ENCODE data around the gene ADAMTS2. TPM values are rescaled to one million over a fixed set of nuclear protein-coding genes. Genes with fewer than 3 reads are reported as not detected.

ADAMTS2 gene
- total and polyA plus RNA-seq, 4 donors, result 12.5 to 27.1 (median 19.7) TPM

DNA sequence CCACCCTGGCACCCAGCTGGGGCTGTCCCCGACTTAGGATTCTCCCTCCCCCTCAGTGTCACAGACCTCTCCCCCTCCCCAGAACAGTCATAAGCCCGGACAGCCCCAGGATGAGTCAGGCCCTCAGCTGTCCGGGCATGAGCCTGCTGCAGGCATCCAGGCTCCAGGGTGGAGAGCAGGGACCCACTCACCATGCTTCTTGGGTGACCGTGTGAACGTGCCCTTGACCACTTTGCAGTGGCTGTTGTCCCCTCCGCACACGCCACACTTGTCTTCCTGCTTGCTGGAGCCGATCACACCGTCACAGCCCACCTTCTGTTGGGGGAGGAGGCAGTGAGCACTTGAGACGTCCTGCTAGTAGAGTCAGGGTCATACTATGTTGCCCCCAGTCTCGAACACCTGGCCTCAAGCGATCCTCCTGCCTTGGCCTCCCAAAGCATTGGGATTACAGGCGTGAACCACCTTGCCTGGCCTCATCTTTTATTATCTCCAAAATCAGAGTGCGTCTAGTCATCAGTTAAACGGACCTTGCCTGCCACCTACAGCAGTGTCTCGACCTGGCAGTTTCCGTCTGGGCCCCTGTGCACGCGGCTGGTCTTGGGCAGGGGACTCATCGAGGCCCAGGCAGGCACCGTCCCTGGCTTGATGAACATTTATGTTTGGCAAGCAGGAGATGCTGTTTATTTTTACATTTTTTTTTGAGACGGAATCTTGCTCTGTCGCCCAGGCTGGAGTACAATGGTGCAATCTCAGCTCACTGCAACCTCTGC is 212.5 kb downstream of the ADAMTS2 start:
- 91% methylated on average over 22 of the region's 23 CpGs for WGBS (ENCODE audit: insufficient coverage)
- peaks cover 40% of the 10 kb centered on the region for H3K36me3 ChIP-seq (ENCODE audit: control insufficient read depth, insufficient read depth, low read length)
- DNase-seq (ENCODE audit: low read depth in 4 of 6, low spot score in 6 of 6), result no peak
- H3K27me3 ChIP-seq (ENCODE audit: control insufficient read depth, insufficient read depth, low read length), result no peaks in the 10 kb centered on the region
- H3K27ac ChIP-seq (ENCODE audit: low read depth, low read length), result no peak overlapping the region
- no peak overlapping the region for H3K4me3 ChIP-seq (ENCODE audit: low read depth, low read length)
- peaks cover 5% of the 10 kb centered on the region for H3K4me1 ChIP-seq (ENCODE audit: control insufficient read depth, insufficient read depth, low read length)
- no peaks in the 10 kb centered on the region for H3K9me3 ChIP-seq (ENCODE audit: control insufficient read depth, insufficient read depth, low read length)

DNA sequence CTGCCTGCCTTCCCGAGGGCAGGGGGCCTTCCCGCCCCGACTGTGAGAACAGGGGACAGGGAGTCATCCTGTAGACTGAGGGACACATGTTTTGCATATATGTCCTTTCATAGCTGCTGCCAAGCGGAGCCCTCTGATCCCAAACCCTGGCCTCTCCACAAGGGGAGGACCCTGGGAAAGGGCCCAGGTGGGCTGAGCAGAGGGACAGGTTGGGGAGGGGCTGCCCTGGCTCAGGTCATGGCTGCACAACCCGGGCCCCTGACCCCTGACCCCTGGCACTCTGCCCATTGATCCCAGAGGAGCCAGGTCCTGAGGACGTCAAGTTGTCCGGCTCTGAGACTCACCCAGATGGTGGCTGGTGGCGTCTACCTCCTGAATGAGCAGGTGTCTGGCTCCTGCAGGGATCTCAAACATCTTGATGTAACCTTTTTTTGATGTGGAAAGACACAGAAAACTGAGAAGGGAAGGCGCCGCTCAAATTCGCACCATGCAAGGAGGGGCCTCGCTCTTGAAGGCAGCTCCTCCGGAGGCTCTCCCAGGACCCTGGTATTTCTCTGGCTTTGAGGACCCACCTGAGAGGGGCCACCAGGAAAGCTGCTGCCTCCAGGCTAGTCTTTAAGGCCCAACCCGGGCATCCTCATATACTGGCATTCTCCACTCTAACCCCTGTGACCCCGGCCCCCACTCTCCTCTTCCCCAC is 213.2 kb downstream of the ADAMTS2 start:
- 81% methylated on average over 11 of the region's 15 CpGs for WGBS (ENCODE audit: insufficient coverage)
- DNase-seq (ENCODE audit: low read depth in 4 of 6, low spot score in 6 of 6), result no peak

DNA sequence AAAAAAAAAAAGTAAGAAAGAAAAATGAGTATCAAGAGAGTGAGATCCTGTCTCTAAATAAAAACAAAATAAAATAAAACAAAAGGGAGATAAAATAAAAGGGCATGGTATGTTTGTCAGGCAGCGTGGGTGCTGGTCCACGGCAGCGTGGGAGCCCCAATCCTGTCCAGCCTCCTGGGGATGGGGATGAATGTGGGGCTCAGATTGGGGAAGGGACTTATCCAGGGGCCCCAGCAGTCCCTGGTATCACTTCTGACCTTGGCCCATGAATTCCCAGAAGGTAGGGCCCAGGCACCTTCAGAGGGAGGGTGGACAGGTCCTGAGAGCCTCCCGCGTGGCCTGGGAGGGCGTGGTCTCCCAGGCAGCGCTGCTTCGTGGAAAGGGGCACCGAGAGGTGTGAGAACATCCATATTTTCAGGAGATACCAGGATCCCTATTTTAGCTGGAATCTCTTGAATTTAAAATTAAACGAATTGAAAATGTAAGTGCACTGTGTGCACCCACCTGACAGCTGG is 213.9 kb downstream of the ADAMTS2 start:
- Histone ChIP-seq H3K4me3 (ENCODE audit: low read depth, low read length) (no peak overlapping the region), H3K27ac (ENCODE audit: low read depth, low read length) (no peak overlapping the region), H3K36me3 (ENCODE audit: control insufficient read depth, insufficient read depth, low read length) (peaks cover 50% of the 10 kb centered on the region), H3K4me1 (ENCODE audit: control insufficient read depth, insufficient read depth, low read length) (no peaks in the 10 kb centered on the region), H3K9me3 (ENCODE audit: control insufficient read depth, insufficient read depth, low read length) (no peaks in the 10 kb centered on the region), H3K27me3 (ENCODE audit: control insufficient read depth, insufficient read depth, low read length) (no peaks in the 10 kb centered on the region)
- 95% methylated on average over 9 of the region's 10 CpGs for WGBS (ENCODE audit: insufficient coverage)
- no peak for DNase-seq (ENCODE audit: low read depth in 4 of 6, low spot score in 6 of 6)

More for the DNA sequence above, 213.2 kb downstream of the ADAMTS2 start:
- Histone ChIP-seq H3K4me1 (ENCODE audit: control insufficient read depth, insufficient read depth, low read length) (peaks cover 1% of the 10 kb centered on the region), H3K36me3 (ENCODE audit: control insufficient read depth, insufficient read depth, low read length) (peaks cover 43% of the 10 kb centered on the region), H3K9me3 (ENCODE audit: control insufficient read depth, insufficient read depth, low read length) (no peaks in the 10 kb centered on the region), H3K27me3 (ENCODE audit: control insufficient read depth, insufficient read depth, low read length) (no peaks in the 10 kb centered on the region), H3K27ac (ENCODE audit: low read depth, low read length) (no peak overlapping the region), H3K4me3 (ENCODE audit: low read depth, low read length) (no peak overlapping the region)

DNA sequence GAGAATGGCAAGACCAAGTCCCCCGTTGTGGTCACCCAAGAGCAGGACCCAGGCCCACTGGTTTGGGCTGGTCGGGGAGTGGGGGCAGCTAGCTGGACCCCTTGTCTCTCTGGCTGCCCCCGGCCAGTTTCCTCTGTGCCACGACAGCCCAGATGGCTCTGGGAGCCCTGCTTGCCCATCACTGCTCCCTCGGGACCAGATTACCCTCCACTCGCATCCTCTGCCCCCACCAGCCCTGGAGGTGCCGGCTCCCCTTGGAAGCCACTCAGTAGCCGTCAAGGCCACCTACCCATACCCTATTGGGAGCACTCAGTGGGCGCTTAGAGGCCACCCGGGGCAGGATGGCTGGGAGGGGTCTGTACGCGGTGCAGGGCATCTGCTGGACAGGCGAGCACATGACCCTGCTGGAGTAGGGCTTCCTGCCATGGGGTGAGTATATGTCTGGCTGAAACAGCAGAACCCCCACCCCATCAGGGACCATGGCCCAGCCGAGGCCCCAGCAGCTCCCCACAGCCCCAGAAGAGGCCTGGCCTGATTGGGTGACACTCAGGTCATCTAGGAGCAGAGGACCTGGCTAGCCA is 215.1 kb downstream of the ADAMTS2 start:
- no peak for DNase-seq (ENCODE audit: low read depth in 4 of 6, low spot score in 6 of 6)
- Histone ChIP-seq H3K9me3 (ENCODE audit: control insufficient read depth, insufficient read depth, low read length) (no peaks in the 10 kb centered on the region), H3K4me1 (ENCODE audit: control insufficient read depth, insufficient read depth, low read length) (no peaks in the 10 kb centered on the region), H3K4me3 (ENCODE audit: low read depth, low read length) (no peak overlapping the region), H3K36me3 (ENCODE audit: control insufficient read depth, insufficient read depth, low read length) (peaks cover 51% of the 10 kb centered on the region), H3K27me3 (ENCODE audit: control insufficient read depth, insufficient read depth, low read length) (no peaks in the 10 kb centered on the region), H3K27ac (ENCODE audit: low read depth, low read length) (no peak overlapping the region)
- WGBS (ENCODE audit: insufficient coverage), result 90% methylated on average over 9 of the region's 14 CpGs

DNA sequence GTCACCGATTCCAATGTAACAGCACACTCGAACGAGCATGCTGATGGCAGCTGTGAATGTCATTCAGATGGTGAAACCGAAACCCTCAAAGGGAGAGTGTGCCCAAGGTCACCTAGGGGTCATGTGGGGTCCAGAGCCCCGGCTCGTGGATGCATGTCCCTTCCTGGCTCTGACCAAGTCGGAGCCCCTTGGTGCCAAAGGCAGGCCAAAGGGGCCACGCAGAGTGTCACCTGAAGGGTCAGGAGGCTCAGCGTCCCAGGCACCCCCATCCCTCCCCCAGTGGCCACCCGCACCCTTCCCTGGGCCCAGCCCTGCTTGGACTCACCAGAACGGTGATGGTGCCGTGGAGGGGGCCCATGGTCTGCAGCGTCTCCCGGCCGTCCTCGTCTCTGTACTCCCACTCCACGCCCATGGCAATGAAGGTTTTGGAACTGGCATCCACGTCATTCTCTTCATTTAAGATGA is 215.6 kb downstream of the ADAMTS2 start:
- WGBS (ENCODE audit: insufficient coverage), result 84% methylated on average over 18 of the region's 18 CpGs
- Histone ChIP-seq H3K36me3 (ENCODE audit: control insufficient read depth, insufficient read depth, low read length) (peaks cover 57% of the 10 kb centered on the region), H3K4me1 (ENCODE audit: control insufficient read depth, insufficient read depth, low read length) (no peaks in the 10 kb centered on the region), H3K27ac (ENCODE audit: low read depth, low read length) (no peak overlapping the region), H3K4me3 (ENCODE audit: low read depth, low read length) (no peak overlapping the region), H3K27me3 (ENCODE audit: control insufficient read depth, insufficient read depth, low read length) (no peaks in the 10 kb centered on the region), H3K9me3 (ENCODE audit: control insufficient read depth, insufficient read depth, low read length) (no peaks in the 10 kb centered on the region)
- no peak for DNase-seq (ENCODE audit: low read depth in 4 of 6, low spot score in 6 of 6)

DNA sequence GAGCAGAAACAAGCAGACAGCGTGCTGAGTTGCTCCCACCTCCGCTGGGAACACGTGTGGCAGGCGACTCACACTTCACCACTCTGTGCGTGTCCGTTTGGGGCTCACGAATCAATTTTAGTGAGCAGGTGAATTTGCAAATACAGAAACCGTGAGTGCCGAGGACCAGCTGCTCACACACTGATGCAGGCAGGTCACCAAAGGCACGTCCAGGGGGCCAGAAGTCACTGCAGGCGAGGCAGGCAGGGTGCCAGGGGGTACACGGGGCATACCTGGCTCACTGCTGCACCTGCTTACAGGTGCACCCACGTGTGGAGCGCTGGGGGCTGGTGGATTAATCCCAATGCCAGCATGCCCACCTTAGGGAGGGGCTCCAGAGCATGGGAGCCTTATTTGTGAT is 216.3 kb downstream of the ADAMTS2 start:
- no peaks in the 10 kb centered on the region for H3K27me3 ChIP-seq (ENCODE audit: control insufficient read depth, insufficient read depth, low read length)
- H3K27ac ChIP-seq (ENCODE audit: low read depth, low read length), result no peak overlapping the region
- H3K4me3 ChIP-seq (ENCODE audit: low read depth, low read length), result no peak overlapping the region
- DNase-seq (ENCODE audit: low read depth in 4 of 6, low spot score in 6 of 6), result no peak
- no peaks in the 10 kb centered on the region for H3K9me3 ChIP-seq (ENCODE audit: control insufficient read depth, insufficient read depth, low read length)
- H3K4me1 ChIP-seq (ENCODE audit: control insufficient read depth, insufficient read depth, low read length), result no peaks in the 10 kb centered on the region
- WGBS (ENCODE audit: insufficient coverage), result 94% methylated on average over 14 of the region's 14 CpGs
- H3K36me3 ChIP-seq (ENCODE audit: control insufficient read depth, insufficient read depth, low read length), result peaks cover 63% of the 10 kb centered on the region

DNA sequence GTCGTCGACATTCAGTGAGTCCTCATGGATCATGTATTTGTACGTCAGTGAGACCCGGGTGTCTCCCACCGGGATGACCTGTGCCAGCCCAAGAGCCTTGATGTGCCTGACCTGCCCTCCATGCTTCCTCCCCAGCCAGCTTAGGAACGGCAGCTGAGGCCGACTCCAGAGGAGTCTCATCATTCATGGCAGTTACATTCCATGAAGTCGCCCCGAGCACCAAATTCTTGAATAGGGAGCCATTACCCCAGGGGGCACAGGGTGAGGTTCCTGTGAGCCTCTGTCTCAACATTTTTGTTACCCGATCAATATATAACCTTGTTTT is 217.3 kb downstream of the ADAMTS2 start:
- no peaks in the 10 kb centered on the region for H3K27me3 ChIP-seq (ENCODE audit: control insufficient read depth, insufficient read depth, low read length)
- no peak for DNase-seq (ENCODE audit: low read depth in 4 of 6, low spot score in 6 of 6)
- H3K36me3 ChIP-seq (ENCODE audit: control insufficient read depth, insufficient read depth, low read length), result peaks cover 63% of the 10 kb centered on the region
- no peaks in the 10 kb centered on the region for H3K4me1 ChIP-seq (ENCODE audit: control insufficient read depth, insufficient read depth, low read length)
- H3K4me3 ChIP-seq (ENCODE audit: low read depth, low read length), result no peak overlapping the region
- no peak overlapping the region for H3K27ac ChIP-seq (ENCODE audit: low read depth, low read length)
- WGBS (ENCODE audit: insufficient coverage), result 74% methylated on average over 7 of the region's 10 CpGs
- no peaks in the 10 kb centered on the region for H3K9me3 ChIP-seq (ENCODE audit: control insufficient read depth, insufficient read depth, low read length)

DNA sequence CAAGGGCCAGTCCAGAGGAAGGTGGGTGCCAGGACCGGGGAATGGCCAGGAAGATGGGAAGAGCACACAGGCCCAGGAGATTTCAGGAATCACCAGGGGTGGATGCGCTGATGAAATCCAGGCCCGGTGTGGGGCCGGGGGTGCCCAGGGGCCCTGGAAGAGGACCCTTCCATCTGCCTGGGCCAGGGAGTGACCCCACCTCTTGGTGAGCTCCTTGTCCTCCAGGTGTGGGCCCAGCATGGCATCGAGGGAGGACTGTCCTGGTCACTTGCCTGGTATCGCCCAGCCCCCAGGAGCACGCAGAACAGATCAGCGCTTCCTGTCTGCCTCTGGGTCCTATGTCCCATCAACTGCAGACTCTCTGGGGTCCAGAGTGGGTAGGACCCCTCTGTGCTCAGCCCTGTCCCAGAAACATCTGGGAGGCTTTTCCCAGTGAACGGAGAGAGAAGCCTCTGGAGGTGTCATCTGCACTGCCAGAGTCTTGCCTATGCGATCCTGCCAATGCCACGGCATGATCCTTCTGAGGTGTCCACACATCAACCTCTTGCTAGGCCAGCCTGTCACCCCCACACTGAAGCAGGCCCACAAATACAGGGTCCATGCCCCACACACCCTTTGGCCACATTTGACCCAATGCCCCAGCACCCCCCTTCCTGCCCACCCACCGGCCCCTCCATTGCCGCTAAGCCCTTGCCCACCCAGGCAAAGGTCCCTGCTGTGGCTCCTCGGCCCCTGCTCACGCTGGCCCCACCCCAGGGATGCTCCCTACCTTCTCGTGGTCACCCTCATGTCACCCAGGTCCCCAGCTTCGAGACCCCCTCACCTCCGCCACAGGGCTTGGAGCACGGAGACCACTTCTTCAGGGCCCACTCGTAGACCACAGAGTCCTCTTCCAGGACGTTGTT is 217.9 kb downstream of the ADAMTS2 start:
- Histone ChIP-seq H3K36me3 (ENCODE audit: control insufficient read depth, insufficient read depth, low read length) (peaks cover 62% of the 10 kb centered on the region), H3K4me3 (ENCODE audit: low read depth, low read length) (no peak overlapping the region), H3K27me3 (ENCODE audit: control insufficient read depth, insufficient read depth, low read length) (no peaks in the 10 kb centered on the region), H3K4me1 (ENCODE audit: control insufficient read depth, insufficient read depth, low read length) (no peaks in the 10 kb centered on the region), H3K9me3 (ENCODE audit: control insufficient read depth, insufficient read depth, low read length) (no peaks in the 10 kb centered on the region), H3K27ac (ENCODE audit: low read depth, low read length) (no peak overlapping the region)
- WGBS (ENCODE audit: insufficient coverage), result 93% methylated on average over 21 of the region's 21 CpGs
- DNase-seq (ENCODE audit: low read depth in 4 of 6, low spot score in 6 of 6), result no peak

DNA sequence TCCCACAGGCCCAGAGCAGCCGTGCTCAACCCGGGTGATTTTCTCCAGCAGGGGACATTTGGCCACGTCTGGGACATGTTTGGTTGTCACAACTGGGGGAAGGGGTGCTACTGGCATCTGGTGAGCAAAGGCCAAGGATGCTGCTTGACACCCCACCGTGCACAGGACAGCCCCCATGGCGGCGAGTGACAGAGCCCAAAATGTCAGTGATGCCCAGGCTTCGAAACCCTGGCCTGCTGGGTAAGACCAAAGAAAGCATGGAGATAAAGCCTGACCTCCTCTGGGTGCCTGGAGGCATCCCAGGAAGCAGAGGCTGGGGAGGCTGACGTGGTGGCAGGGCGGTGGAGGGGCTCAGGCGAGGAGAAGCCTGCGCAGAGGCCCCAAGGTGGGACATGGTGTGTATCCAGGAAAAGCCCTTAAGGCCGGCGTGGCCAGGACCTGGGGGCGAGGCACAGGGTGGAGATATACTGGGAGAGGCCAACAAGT is 218.7 kb downstream of the ADAMTS2 start:
- Histone ChIP-seq H3K27me3 (ENCODE audit: control insufficient read depth, insufficient read depth, low read length) (no peaks in the 10 kb centered on the region), H3K4me3 (ENCODE audit: low read depth, low read length) (no peak overlapping the region), H3K4me1 (ENCODE audit: control insufficient read depth, insufficient read depth, low read length) (no peaks in the 10 kb centered on the region), H3K27ac (ENCODE audit: low read depth, low read length) (no peak overlapping the region), H3K9me3 (ENCODE audit: control insufficient read depth, insufficient read depth, low read length) (peaks cover 1% of the 10 kb centered on the region), H3K36me3 (ENCODE audit: control insufficient read depth, insufficient read depth, low read length) (peaks cover 62% of the 10 kb centered on the region)
- 92% methylated on average over 14 of the region's 14 CpGs for WGBS (ENCODE audit: insufficient coverage)
- no peak for DNase-seq (ENCODE audit: low read depth in 4 of 6, low spot score in 6 of 6)

Measured in spinal cord (tissue), 10 donors.